DND-41 (cell line): ENCODE data around the gene RNF31.
A peak's percentile ranks its signal among the peaks of the same experiment; 100 is the strongest.

Source experiments
- ATAC-seq: fragments of 200-7000 bp; cut with Tn5 transposase; 3 replicates; pipeline ENCODE4 v1.9.1; 2021; ENCODE audit warnings: low read depth; ENCODE audit not compliant: insufficient read depth
- DNase-seq: peaks from one replicate; pipeline ENCODE4 v3.0.0-alpha.2; 2020
- H2AFZ ChIP-seq: 2 replicates; pipeline ENCODE4 v1.6.0; 2012; ENCODE audit warnings: low read depth, low read length
- H3K27ac ChIP-seq: 2 replicates; pipeline ENCODE4 v1.5.1; 2012; ENCODE audit warnings: low read length, inconsistent platforms
- H3K27me3 ChIP-seq: fragments of 200-600 bp; sonication (generic); 2 replicates; pipeline ENCODE4 v1.6.0; 2012; ENCODE audit warnings: low read length, mild to moderate bottlenecking, inconsistent platforms; ENCODE audit not compliant: insufficient read depth, poor library complexity
- H3K36me3 ChIP-seq: 2 replicates; pipeline ENCODE4 v1.5.1; 2012; ENCODE audit warnings: low read length, inconsistent platforms; ENCODE audit not compliant: insufficient read depth
- H3K4me1 ChIP-seq: 2 replicates; pipeline ENCODE4 v1.5.1; 2012; ENCODE audit warnings: mild to moderate bottlenecking, low read length; ENCODE audit not compliant: insufficient read depth
- H3K4me2 ChIP-seq: 2 replicates; pipeline ENCODE4 v1.6.0; 2012; ENCODE audit warnings: mild to moderate bottlenecking, moderate library complexity, low read length, inconsistent platforms; ENCODE audit not compliant: insufficient read depth
- H3K4me3 ChIP-seq, 2 experiments: fragments of 200-600 bp in 1 of 2; shearing (Covaris generic) in 1 of 2; 2 replicates each; pipeline ENCODE4 v1.5.1; 2012 to 2016; ENCODE audit warnings: inconsistent platforms in 2 of 2, low read length in 2 of 2, mild to moderate bottlenecking in 2 of 2, low read depth in 1 of 2, moderate library complexity in 1 of 2
- H3K79me2 ChIP-seq: 2 replicates; pipeline ENCODE4 v1.6.0; 2012; ENCODE audit warnings: low read length, inconsistent platforms; ENCODE audit not compliant: insufficient read depth
- H3K9ac ChIP-seq: 2 replicates; pipeline ENCODE4 v1.6.0; 2012; ENCODE audit warnings: low read depth, mild to moderate bottlenecking, inconsistent platforms, low read length, moderate library complexity
- H3K9me3 ChIP-seq: 2 replicates; pipeline ENCODE4 v1.5.1; 2012; ENCODE audit warnings: low read length, moderate library complexity, mild to moderate bottlenecking, inconsistent platforms; ENCODE audit not compliant: insufficient read depth, severe bottlenecking
- H4K20me1 ChIP-seq: 2 replicates; pipeline ENCODE4 v1.6.0; 2012; ENCODE audit warnings: low read length; ENCODE audit not compliant: insufficient read depth
- EZH2 ChIP-seq: IDR thresholded peaks from 3 replicates; pipeline ENCODE4 v1.6.1; 2012; ENCODE audit warnings: borderline replicate concordance, low read depth, mild to moderate bottlenecking, moderate library complexity, low read length, inconsistent platforms; ENCODE audit not compliant: severe bottlenecking
- TF ChIP-seq, protein P1 (sequence below): IDR thresholded peaks from 2 replicates; pipeline ENCODE4 v1.5.1; 2012; ENCODE audit warnings: borderline replicate concordance, low read length, moderate library complexity, mild to moderate bottlenecking; ENCODE audit not compliant: poor library complexity, severe bottlenecking; ENCODE audit errors: extremely low read depth

Gene RNF31

GRCh38 chr14:24160850-24161804 lies 13.8 kb downstream of the RNF31 start, which contains the start of gene IRF9:
IRF9 (plus strand) TSS chr14:24161265; CDS start chr14:24162145, 880 bp downstream.
- Histone ChIP-seq H2AFZ (peak within 1 kb of the TSS; percentile 65), H3K9ac (peak within 1 kb of the TSS; percentile 61), H4K20me1 (no peaks in the 10 kb centered on the region), H3K4me1 (peaks cover 23% of the 10 kb centered on the region), H3K9me3 (no peaks in the 10 kb centered on the region), H3K36me3 (peaks cover 77% of the 10 kb centered on the region), H3K27ac (peak within 1 kb of the TSS; percentile 78), H3K4me2 (peak within 1 kb of the TSS; percentile 79), H3K27me3 (no peaks in the 10 kb centered on the region), H3K79me2 (peaks cover 9% of the 10 kb centered on the region), H3K4me3 (peak within 1 kb of the TSS; percentile 24 to 61; a peak in 3 of 4 replicates)
- ATAC-seq, result peak; percentile 91
- TF ChIP-seq, protein P1, sequence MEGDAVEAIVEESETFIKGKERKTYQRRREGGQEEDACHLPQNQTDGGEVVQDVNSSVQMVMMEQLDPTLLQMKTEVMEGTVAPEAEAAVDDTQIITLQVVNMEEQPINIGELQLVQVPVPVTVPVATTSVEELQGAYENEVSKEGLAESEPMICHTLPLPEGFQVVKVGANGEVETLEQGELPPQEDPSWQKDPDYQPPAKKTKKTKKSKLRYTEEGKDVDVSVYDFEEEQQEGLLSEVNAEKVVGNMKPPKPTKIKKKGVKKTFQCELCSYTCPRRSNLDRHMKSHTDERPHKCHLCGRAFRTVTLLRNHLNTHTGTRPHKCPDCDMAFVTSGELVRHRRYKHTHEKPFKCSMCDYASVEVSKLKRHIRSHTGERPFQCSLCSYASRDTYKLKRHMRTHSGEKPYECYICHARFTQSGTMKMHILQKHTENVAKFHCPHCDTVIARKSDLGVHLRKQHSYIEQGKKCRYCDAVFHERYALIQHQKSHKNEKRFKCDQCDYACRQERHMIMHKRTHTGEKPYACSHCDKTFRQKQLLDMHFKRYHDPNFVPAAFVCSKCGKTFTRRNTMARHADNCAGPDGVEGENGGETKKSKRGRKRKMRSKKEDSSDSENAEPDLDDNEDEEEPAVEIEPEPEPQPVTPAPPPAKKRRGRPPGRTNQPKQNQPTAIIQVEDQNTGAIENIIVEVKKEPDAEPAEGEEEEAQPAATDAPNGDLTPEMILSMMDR, result peak; percentile 100
- no peak for TF ChIP-seq EZH2
- DNase-seq, result peak; percentile 98

DNA sequence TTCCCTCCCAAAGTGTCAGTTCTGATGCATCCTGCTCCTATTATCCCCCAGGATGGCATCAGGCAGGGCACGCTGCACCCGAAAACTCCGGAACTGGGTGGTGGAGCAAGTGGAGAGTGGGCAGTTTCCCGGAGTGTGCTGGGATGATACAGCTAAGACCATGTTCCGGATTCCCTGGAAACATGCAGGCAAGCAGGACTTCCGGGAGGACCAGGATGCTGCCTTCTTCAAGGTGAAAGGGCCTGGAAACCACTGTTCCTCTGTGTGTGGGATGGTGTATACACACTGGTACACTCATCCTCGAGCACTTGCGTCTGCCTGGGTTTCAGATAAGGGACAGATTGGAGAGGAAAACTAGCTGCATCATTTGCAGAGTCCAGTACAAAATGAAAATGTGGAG lies 14.8 kb downstream of the RNF31 start:
- no peak for DNase-seq

GRCh38 chr14:24164518-24164991 lies 17.3 kb downstream of the RNF31 start:
- H4K20me1 ChIP-seq, result no peaks in the 10 kb centered on the region
- no peak overlapping the region for H2AFZ ChIP-seq
- DNase-seq (no peak), ATAC-seq (no peak)
- no peaks in the 10 kb centered on the region for H3K9me3 ChIP-seq
- TF ChIP-seq, protein P1, result no peak
- TF ChIP-seq EZH2, result no peak
- H3K36me3 ChIP-seq, result peaks cover 55% of the 10 kb centered on the region
- H3K9ac ChIP-seq, result no peak overlapping the region
- no peak overlapping the region for H3K4me2 ChIP-seq
- no peaks in the 10 kb centered on the region for H3K27me3 ChIP-seq
- no peak overlapping the region for H3K27ac ChIP-seq
- H3K4me1 ChIP-seq, result peaks cover 23% of the 10 kb centered on the region
- no peak overlapping the region for H3K4me3 ChIP-seq
- peaks cover 9% of the 10 kb centered on the region for H3K79me2 ChIP-seq

More for the DNA sequence above, 14.8 kb downstream of the RNF31 start:
- peaks cover 9% of the 10 kb centered on the region for H3K79me2 ChIP-seq
- no peaks in the 10 kb centered on the region for H4K20me1 ChIP-seq
- H3K9me3 ChIP-seq, result no peaks in the 10 kb centered on the region
- H3K9ac ChIP-seq, result peak overlapping the region; percentile 61
- H3K27me3 ChIP-seq, result no peaks in the 10 kb centered on the region
- peaks cover 23% of the 10 kb centered on the region for H3K4me1 ChIP-seq
- H3K36me3 ChIP-seq, result peaks cover 70% of the 10 kb centered on the region
- H3K27ac ChIP-seq, result peak overlapping the region; percentile 78
- H3K4me2 ChIP-seq, result peak overlapping the region; percentile 79
- H3K4me3 ChIP-seq, result peak overlapping the region; percentile 24 to 61; a peak in 3 of 4 replicates
- TF ChIP-seq, protein P1, result no peak
- TF ChIP-seq EZH2, result no peak
- ATAC-seq, result no peak
- peak overlapping the region; percentile 65; the same call in 1 of the 2 replicates for H2AFZ ChIP-seq
